AG09319 (cell line): ENCODE results near the gene SRSF3.
"Not testable (repeated sequence)": the region's sequence is repeated elsewhere in the genome, so short reads cannot be mapped to it uniquely, and the experiment has no call there.

Experiments
- DNase-seq: peaks from one replicate; pipeline ENCODE4 v3.0.0-alpha.2; 2010; ENCODE audit warnings: low read depth; ENCODE audit errors: extremely low read depth
- CTCF ChIP-seq: IDR thresholded peaks from 2 replicates; pipeline ENCODE4 v1.5.1; 2011; ENCODE audit warnings: low read depth, mild to moderate bottlenecking, inconsistent platforms, low read length, moderate library complexity

SRSF3 gene

DNA sequence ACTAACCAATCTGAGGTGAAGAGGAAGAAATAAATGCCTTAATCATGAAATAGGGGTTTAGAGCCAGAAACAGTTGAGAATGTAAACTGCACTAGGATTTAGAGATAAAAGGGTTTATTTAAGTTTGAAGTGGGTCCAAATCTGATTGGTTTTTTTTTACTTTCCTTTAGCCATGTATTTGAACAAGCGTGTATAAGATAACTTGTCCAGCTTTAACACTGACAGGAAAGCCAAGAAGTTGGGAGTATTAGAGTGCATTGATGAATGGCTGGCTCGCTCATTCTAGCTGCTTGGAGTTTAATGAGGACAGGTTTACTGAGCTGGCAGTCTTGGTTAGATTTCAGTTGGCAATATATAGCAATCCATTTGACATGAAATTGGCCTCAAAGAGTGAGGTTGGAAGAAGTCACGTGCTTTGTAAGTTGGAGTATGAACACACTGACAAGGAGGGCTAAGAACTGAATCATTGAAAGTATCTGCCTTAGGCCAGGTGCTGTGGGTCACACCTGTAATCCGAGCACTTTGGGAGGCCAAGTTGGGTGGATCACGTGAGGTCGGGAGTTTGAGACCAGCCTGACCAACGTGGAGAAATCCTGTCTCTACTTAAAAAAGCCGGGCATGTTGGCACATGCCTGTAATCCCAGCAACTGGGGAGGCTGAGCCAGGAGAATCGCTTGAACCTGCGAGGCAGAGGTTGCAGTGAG lies 13.7 kb downstream of the SRSF3 start:
- DNase-seq: no peak
- TF ChIP-seq CTCF: no peak

- no peak for DNase-seq
- TF ChIP-seq CTCF: no peak
Measured at GRCh38 chr6:36608788-36609563, 14.8 kb downstream of the SRSF3 start.

DNA sequence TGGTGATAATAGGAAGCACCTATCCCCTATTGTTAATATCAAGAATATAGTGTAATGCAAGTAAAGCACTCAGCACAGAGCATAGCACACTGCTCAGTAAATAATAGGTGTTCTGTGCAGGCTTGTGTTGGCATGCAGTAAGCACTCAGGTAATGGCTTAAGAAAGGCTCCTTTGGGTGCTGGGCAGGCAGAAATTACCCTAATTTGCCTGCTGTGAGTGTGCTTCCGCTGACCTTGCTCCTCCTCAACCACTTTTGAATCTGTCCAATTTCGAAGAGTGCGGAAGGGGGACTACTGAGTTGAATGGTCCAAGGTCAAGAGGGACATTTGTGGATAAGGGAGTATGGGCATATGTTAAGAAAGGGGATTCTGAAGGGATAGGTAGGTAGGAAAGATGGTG lies 15.4 kb downstream of the SRSF3 start:
- no peak for TF ChIP-seq CTCF
- DNase-seq: no peak

- no peak for TF ChIP-seq CTCF
Measured at GRCh38 chr6:36610041-36610955, 16.1 kb downstream of the SRSF3 start.

GRCh38 chr6:36610956-36611336 lies 16.8 kb downstream of the SRSF3 start:
- TF ChIP-seq CTCF: no peak
- DNase-seq: no peak

More at GRCh38 chr6:36610041-36610955, 16.1 kb downstream of the SRSF3 start:
- DNase-seq: no peak

- not testable (repeated sequence) for DNase-seq
Measured at GRCh38 chr6:36611679-36612078, 17.5 kb downstream of the SRSF3 start.

DNA sequence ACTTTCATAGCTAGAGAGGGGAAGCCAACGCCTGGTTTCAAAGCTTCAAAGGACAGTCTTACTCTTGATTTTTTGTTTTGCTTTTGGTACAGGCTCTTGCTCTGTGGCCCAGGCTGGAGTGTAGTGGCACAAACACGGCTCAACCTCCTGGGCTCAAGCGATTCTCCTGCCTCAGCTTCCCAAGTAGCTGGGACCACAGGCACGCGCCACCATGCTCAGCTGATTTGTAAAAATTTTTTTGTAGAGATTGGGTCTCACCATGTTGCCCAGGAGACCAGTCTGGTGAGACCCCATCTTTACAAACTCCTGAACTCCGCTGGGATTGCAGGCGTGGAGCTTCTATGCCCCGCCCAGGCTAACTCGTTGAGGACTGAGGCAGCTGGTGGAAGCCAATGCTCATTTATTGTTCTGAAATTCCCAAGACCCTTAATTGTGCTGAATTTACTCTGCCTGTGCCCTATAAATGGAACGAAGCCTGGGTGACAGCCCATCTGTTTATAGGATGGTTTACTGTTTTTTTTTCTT lies 18.0 kb downstream of the SRSF3 start:
- no peak for DNase-seq

More for the DNA sequence above, 18.0 kb downstream of the SRSF3 start:
- TF ChIP-seq CTCF: no peak
